COLO829 (cell line): ENCODE data around the gene DSCAM.

ENCODE experiments used
- DNase-seq: peaks from one replicate; pipeline ENCODE4 v3.0.0; 2012; ENCODE audit warnings: low spot score

DSCAM gene

DNA sequence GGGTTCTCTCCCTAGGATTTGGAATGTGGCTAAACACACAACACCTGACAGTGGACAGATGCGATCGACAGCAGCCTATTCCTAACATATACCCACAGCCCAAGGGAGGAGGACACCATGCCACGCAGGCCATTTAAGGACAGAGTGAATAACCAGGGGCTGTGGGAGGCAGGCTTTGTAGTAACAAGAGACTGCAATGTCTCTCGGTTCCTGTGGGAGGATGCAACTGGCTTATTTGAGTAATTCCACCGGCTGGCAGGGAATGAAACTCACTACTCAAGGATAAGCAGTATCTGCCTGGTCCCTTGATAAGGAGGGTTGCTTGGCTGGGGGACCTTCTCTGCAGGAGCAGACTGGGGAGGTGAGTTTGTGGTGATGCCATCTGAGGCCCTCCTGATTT is 870.2 kb downstream of the DSCAM start:
- DNase-seq, result no peak

DNA sequence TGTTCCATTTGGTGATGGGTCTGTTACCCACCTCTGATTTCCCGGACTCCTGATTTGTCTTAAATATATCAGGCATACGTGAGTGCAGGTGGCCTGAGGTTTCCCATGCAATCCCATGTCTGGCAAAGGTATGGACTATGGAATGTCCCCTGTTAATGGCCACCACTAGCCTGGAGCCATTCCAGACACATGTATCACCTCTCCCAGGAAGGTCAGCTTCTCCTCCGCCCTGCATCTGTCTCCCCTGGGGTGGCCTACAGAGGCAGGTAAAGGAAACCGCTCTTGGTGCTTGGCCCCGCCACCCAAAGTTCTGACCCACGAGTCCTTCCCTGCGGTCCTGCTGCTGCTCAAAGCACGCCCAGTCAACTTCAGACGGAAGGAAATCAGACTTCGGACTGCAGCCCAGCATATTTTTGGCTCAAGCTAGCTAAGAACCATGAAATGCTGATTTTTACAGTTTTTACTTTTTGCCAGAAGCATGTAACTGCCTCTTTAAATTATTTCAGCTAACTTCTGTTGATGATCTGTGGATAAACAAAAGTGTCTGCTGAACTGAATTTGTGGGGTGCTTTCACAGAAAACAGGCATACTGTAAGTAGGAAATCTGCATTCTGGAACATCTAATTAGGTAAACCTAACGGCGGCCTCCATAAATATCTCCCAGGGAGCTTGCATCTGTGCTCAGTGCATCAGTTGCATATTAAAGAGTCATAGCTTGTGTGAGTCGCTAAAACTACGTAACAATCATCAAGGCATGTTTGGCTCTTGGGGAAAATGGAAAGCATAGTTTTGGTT is 873.8 kb downstream of the DSCAM start:
- no peak for DNase-seq

DNA sequence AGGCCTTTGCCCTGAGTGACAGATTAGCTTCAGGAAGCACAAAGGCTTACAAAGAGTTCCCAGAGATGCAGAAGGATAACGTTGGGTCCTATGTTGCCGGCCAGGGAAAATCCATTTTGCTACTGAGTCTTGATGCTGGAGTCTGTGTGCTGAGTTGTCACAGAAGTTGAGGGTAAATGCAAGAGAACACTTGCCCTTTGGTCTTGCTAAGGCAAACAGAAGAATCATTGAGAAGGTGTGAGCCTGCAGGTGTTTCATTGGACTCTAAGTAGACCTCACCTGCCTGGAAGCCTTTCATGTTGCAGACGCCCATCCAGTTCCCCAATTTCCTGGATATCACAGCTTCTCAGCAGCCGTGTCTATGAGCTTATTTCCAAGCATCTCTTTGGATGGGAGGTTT is 874.5 kb downstream of the DSCAM start:
- no peak for DNase-seq

DNA sequence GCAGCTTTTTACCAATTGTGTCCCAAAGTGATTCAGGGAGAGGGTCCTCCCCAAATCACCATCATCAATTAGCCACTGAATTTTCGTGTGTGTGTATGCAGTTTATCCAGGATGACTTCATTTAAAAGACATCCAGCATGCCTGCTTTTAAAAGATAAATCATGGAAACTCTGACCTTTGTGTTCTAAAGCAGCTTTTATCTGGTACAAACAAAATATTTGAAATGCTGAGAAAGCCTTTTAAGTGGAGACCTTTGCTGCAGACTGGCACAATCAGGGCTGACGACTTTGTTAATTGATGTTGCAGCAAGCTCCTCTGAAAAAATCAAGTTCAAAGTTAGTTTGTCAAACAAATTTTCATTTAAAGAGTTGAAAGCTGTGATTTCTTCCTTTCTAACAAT is 875.0 kb downstream of the DSCAM start:
- no peak for DNase-seq

DNA sequence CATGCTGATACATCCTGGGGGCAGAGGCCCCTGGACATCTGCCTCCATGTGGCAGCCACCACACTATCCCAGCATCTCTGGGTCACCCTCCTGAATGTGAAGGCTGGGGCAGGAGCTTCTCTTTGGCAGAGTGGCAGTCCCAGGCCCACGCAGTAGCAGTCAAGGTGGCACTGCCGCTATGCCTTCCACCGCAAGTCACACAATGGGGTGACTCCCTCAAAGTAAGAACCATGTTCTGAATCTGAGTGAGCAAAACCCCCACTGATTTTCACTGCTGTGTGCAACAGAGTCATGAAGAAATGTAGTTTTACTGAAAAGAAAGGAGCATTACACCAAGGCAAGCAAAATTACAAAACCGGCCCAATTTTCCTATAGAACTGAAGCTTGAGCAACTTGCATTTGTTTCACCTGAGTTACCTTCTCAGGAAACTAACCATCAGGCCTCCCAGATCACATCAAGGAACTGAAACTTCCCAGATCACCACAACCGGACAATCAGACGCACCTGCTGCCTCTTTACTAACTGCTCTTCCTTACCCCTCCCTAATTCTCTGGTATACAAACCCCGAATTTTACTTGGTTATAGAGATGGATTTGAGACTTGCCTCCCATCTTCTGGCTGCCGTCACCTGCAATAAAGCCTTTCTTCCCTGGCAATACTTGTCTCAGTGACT is 877.1 kb downstream of the DSCAM start:
- DNase-seq, result no peak

DNA sequence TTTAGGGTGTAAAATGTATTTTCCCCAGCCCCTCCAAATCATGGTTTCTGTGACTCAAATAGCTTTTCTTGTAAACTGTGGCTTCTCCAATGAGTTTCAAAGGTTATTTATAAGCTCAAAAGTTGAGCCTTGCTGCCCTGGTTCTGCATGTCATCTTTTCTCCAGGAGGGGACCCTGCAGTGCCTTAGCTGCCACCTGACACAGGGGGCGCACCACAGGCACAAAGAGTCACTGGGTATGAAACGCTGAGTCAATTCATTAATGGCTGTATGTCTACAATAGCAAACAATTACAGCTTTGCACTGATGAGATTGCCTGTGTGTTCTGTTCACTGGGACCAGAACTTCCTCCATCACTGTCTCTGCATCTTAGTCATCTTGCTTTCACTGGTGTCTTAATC is 878.9 kb downstream of the DSCAM start:
- DNase-seq, result no peak

DNA sequence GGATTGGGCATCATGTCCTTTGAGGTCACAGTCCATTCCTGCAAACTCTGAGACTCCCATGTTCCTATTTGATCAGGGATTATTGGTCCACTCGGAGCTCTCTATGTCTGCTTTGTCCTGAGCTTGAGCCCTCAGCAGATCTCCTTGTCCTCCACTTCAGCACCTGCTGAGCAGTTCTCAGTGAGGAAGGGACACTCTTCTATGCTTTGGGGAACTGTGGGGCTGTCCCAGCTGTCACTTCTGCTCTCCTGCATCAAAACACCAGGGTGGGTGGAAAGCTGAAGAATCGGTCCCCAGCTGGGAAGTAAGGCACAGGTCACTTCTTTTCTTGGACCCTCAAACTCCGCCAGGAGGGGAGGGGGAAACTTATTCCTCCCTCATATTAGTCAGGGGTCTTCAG is 880.2 kb downstream of the DSCAM start:
- DNase-seq, result no peak

DNA sequence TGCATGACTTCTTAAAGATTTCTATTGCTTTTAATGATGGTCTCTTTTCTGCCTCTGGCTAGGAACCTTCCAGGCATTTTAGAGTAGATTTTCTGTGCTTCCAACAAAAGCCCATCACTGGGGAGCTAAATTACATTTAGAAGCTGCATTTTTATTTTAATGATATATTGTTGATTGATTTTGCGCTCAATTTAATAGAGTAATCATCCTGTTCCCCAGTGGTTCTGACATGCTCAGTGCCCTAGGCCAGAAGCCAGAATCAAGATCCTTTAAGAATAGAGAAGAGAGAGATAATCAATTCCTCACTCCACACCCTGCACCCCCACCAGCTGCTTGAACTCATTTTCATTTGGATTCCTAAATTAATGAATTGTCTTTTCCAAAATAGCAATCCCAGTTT is 881.9 kb downstream of the DSCAM start:
- no peak for DNase-seq

DNA sequence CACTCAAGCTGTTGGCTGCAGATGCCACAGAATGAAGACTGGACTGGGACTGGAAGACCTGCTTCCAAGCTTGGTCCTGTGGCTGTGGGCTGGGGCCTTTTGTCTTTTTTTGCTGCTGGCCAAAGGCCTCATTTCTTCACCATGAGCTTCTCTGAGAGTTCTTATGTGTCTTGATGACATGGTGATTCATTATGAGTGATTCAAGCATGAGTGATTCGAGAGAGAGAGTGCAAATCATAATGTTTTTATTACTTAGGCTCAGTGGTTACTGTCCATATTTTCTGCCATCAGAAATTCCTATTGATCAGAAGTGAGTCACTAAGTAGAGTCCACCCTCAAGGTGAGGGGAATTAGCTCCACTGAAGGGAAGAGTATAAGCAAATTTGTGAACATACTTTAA is 885.7 kb downstream of the DSCAM start:
- DNase-seq, result no peak
